Neural cell (in vitro differentiated cells): ENCODE measurements around the gene NFIA. TPM values are rescaled to one million over a fixed set of nuclear protein-coding genes. Genes with fewer than 3 reads are reported as not detected.

Experiments
- H2AFZ ChIP-seq: fragments of 200-600, 300-800 bp; sonication (generic), shearing (Covaris generic); 2 replicates; pipeline ENCODE4 v1.6.0; 2014; ENCODE audit warnings: low read depth, mild to moderate bottlenecking, antibody characterized with exemption, low read length, moderate library complexity
- H3F3A ChIP-seq: fragments of 200-600 bp; shearing (Covaris generic); 2 replicates; pipeline ENCODE4 v1.6.1; 2016; ENCODE audit warnings: mild to moderate bottlenecking, moderate library complexity, mixed read lengths, antibody characterized with exemption, low read length; ENCODE audit not compliant: insufficient read depth, poor library complexity, severe bottlenecking
- H3K27ac ChIP-seq: fragments of 200-600, 300-800 bp; sonication (generic), shearing (Covaris generic); 2 replicates; pipeline ENCODE4 v1.5.1; 2014; ENCODE audit warnings: mild to moderate bottlenecking, low read length, moderate library complexity
- H3K27me3 ChIP-seq: fragments of 300-800, 200-600 bp; sonication (generic), shearing (Covaris generic); 2 replicates; pipeline ENCODE4 v1.6.0; 2014; ENCODE audit warnings: mild to moderate bottlenecking, low read depth, low read length, moderate library complexity; ENCODE audit not compliant: insufficient read depth
- H3K36me3 ChIP-seq: fragments of 300-800, 200-600 bp; sonication (generic), shearing (Covaris generic); 2 replicates; pipeline ENCODE4 v1.5.1; 2014; ENCODE audit warnings: mild to moderate bottlenecking, antibody characterized with exemption, low read length, moderate library complexity; ENCODE audit not compliant: insufficient read depth
- H3K4me2 ChIP-seq: fragments of 300-800, 200-600 bp; sonication (generic), shearing (Covaris generic); 2 replicates; pipeline ENCODE4 v1.6.0; 2014; ENCODE audit warnings: mild to moderate bottlenecking, low read length
- H3K4me3 ChIP-seq: fragments of 300-800, 200-600 bp; sonication (generic), shearing (Covaris generic); 2 replicates; pipeline ENCODE4 v1.5.1; 2014; ENCODE audit warnings: mild to moderate bottlenecking, low read length, moderate library complexity
- H3K79me2 ChIP-seq: fragments of 200-600 bp; shearing (Covaris generic); replicated peaks from 2 replicates; pipeline ENCODE4 v1.6.0; 2014; ENCODE audit warnings: mild to moderate bottlenecking, low read length, moderate library complexity; ENCODE audit not compliant: insufficient read depth
- H3K9ac ChIP-seq: fragments of 300-800, 200-600 bp; sonication (generic), shearing (Covaris generic); 2 replicates; pipeline ENCODE4 v1.6.1; 2016; ENCODE audit warnings: mild to moderate bottlenecking, low read length, mixed read lengths
- H3K9me2 ChIP-seq: fragments of 200-600 bp; shearing (Covaris generic); 2 replicates; pipeline ENCODE4 v1.6.1; 2016; ENCODE audit warnings: mild to moderate bottlenecking, low read length, mixed read lengths; ENCODE audit not compliant: insufficient read depth
- H3K9me3 ChIP-seq: fragments of 200-600, 300-800 bp; sonication (generic), shearing (Covaris generic); 2 replicates; pipeline ENCODE4 v1.6.1; 2016; ENCODE audit warnings: mild to moderate bottlenecking, mixed run types, low read length, moderate library complexity, mixed read lengths
- H4K20me1 ChIP-seq: fragments of 200-600 bp; shearing (Covaris generic); 2 replicates; pipeline ENCODE4 v1.6.1; 2016; ENCODE audit warnings: mild to moderate bottlenecking, mixed run types; ENCODE audit not compliant: insufficient read depth
- EP300 ChIP-seq: fragments of 450-650 bp; conservative IDR thresholded peaks from 2 replicates; pipeline ENCODE4 v1.6.1; 2014; ENCODE audit warnings: antibody characterized with exemption, mild to moderate bottlenecking, moderate library complexity; ENCODE audit not compliant: poor library complexity, severe bottlenecking
- EZH2 ChIP-seq: fragments of 200-600, 300-800 bp; shearing (Covaris generic), sonication (generic); IDR thresholded peaks from 2 replicates; pipeline ENCODE4 v1.6.1; 2014; ENCODE audit warnings: antibody characterized with exemption, low read length, borderline replicate concordance, mild to moderate bottlenecking; ENCODE audit not compliant: insufficient read depth, poor library complexity, severe bottlenecking
- MXI1 ChIP-seq: fragments of 450-650 bp; conservative IDR thresholded peaks from 2 replicates; pipeline ENCODE4 v1.6.1; 2014; ENCODE audit warnings: antibody characterized with exemption, mild to moderate bottlenecking; ENCODE audit not compliant: poor library complexity, severe bottlenecking
- RAD21 ChIP-seq: fragments of 450-650 bp; conservative IDR thresholded peaks from 2 replicates; pipeline ENCODE4 v1.6.1; 2014; ENCODE audit warnings: antibody characterized with exemption, mild to moderate bottlenecking, moderate library complexity
- SMC3 ChIP-seq: fragments of 450-650 bp; conservative IDR thresholded peaks from 2 replicates; pipeline ENCODE4 v1.6.1; 2014; ENCODE audit warnings: antibody characterized with exemption, mild to moderate bottlenecking, moderate library complexity; ENCODE audit not compliant: poor library complexity
- TAF1 ChIP-seq: IDR thresholded peaks from 2 replicates; pipeline ENCODE4 v1.6.1; 2012; ENCODE audit warnings: low read depth
- polyA plus RNA-seq: library from polyadenylated mRNA; depleted of rRNA; stranded (reverse); fragments of >200 nt; gene quantifications from 2 replicates; pipeline ENCODE4 v1.2.3, GENCODE V29; 2014
- TF ChIP-seq, protein P1 (sequence below): IDR thresholded peaks from 2 replicates; pipeline ENCODE4 v1.6.1; 2012; ENCODE audit warnings: borderline replicate concordance
- TF ChIP-seq, protein P2 (sequence below): fragments of 450-650 bp; IDR thresholded peaks from 2 replicates; pipeline ENCODE4 v1.5.1; 2014; ENCODE audit warnings: antibody characterized with exemption, mild to moderate bottlenecking, moderate library complexity; ENCODE audit not compliant: poor library complexity, severe bottlenecking

NFIA gene
- polyA plus RNA-seq, 1 donor from 2014 or later = 0.47 TPM

DNA sequence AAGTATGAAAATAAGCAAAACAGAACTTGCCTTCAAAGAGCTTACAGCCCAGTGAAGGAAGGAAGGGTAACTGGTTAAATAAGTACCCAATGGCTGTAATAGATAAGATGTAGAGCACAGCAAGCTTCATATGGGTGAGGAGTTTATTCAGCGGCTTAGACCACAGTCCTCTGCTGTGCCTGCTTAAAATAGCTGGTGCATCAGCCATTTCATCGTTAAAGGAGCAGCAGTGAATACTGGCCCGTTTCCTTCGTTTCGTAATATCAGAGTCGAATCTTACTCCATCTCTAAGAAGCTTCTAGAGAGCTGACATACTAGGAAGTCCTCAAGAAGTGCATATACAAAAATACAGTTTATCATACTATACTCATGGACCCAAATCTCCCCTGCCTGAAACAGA is 286.5 kb downstream of the NFIA start:
- no peak overlapping the region for H3K9ac ChIP-seq
- H3K79me2 ChIP-seq = no peaks in the 10 kb centered on the region
- H3K4me3 ChIP-seq = no peak overlapping the region
- no peak for TF ChIP-seq MXI1
- TF ChIP-seq RAD21 = no peak
- no peak for TF ChIP-seq EP300
- TF ChIP-seq TAF1 = no peak
- TF ChIP-seq EZH2 = no peak
- H3K4me2 ChIP-seq = no peak overlapping the region
- no peaks in the 10 kb centered on the region for H3K9me3 ChIP-seq
- no peaks in the 10 kb centered on the region for H3K36me3 ChIP-seq
- H3K9me2 ChIP-seq = no peaks in the 10 kb centered on the region
- no peaks in the 10 kb centered on the region for H3F3A ChIP-seq
- no peaks in the 10 kb centered on the region for H3K27me3 ChIP-seq
- no peak overlapping the region for H3K27ac ChIP-seq
- H2AFZ ChIP-seq = no peak overlapping the region
- no peaks in the 10 kb centered on the region for H4K20me1 ChIP-seq

DNA sequence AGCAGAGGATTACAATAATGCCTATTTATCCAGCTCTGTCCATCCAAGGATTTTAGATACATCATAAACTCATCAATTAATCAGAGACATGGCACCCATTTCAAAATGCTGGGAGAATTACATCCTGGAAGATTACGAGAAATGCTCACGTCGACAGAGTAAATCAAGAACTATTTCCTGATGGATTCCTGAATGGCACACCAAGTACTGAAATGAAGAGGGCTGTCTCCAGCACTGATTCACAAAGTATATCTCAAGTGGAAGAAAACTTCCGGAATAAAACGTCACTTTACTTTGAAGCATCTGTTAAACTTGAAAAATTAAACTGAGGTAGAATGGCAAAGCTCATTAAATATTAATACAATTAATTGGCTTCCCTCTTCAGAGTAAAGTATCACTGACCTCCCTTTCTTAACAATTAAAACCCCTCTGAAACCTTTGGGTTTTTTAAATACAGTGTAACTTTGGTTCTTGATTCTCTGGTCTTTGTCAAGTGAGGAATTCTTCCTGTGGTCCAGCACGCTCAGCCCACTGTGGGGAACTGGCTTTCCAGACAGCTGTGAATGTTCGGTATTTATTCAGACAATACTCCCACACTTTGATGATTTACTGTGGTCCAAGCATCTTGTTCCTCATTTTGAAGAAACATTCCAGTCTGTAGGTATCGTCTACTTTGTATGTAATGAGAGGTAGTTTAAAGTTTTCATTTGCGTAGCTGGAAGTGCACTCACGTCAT is 288.0 kb downstream of the NFIA start:
- Histone ChIP-seq H3K27ac (no peak overlapping the region), H3K4me2 (no peak overlapping the region), H3K79me2 (no peaks in the 10 kb centered on the region), H3K27me3 (no peaks in the 10 kb centered on the region), H3K4me3 (no peak overlapping the region), H3K9ac (no peak overlapping the region), H2AFZ (no peak overlapping the region), H4K20me1 (no peaks in the 10 kb centered on the region), H3K36me3 (no peaks in the 10 kb centered on the region), H3K9me2 (no peaks in the 10 kb centered on the region), H3F3A (no peaks in the 10 kb centered on the region), H3K9me3 (no peaks in the 10 kb centered on the region)
- TF ChIP-seq EZH2 = no peak

DNA sequence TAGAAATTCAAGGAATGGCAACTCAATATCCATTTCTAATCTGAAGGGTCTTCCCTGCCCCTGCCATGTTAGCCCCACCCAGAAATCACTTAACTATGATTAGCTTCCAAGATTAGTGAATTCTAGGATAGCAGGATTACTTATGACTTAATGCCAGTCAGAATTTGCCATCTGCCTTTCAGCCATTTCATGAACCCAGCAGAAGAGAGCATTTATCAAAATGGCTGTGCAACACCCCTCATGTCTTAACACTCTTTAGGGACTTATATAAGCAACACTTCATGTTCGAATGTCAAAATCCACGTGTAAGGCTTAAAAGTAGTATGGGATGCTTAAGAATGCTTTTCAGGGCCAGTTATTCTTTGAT is 288.5 kb downstream of the NFIA start:
- H3K27me3 ChIP-seq = no peaks in the 10 kb centered on the region
- H3F3A ChIP-seq = no peaks in the 10 kb centered on the region
- H3K4me2 ChIP-seq = no peak overlapping the region
- TF ChIP-seq EP300 = no peak
- H4K20me1 ChIP-seq = no peaks in the 10 kb centered on the region
- H2AFZ ChIP-seq = no peak overlapping the region
- no peaks in the 10 kb centered on the region for H3K36me3 ChIP-seq
- no peak overlapping the region for H3K27ac ChIP-seq
- H3K9me3 ChIP-seq = no peaks in the 10 kb centered on the region
- no peak overlapping the region for H3K9ac ChIP-seq
- no peaks in the 10 kb centered on the region for H3K9me2 ChIP-seq
- H3K4me3 ChIP-seq = no peak overlapping the region
- no peaks in the 10 kb centered on the region for H3K79me2 ChIP-seq

DNA sequence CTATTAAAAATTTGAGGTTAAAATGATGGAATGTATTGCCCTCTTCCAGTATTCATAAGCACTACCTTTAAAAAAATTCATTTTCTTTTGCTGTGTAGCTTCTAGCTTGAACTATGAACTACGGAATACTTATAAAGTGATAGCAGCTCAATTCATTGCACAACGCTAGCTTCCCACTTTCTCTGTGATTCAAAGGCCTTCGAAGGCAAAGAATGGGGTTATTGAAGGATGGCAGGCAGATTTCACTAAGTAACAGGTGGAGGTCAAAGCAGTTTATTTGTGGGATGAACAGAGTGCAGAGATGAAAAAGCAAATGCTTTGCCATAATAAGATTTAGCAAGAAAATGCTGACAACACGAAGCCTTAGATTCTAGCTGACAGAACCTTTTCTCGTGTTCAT is 290.6 kb downstream of the NFIA start:
- H4K20me1 ChIP-seq = no peaks in the 10 kb centered on the region
- H3K4me2 ChIP-seq = no peak overlapping the region
- H3K79me2 ChIP-seq = no peaks in the 10 kb centered on the region
- H2AFZ ChIP-seq = no peak overlapping the region
- H3K27me3 ChIP-seq = no peaks in the 10 kb centered on the region
- H3K4me3 ChIP-seq = no peak overlapping the region
- H3K9me3 ChIP-seq = no peaks in the 10 kb centered on the region
- H3K9me2 ChIP-seq = no peaks in the 10 kb centered on the region
- H3K36me3 ChIP-seq = no peaks in the 10 kb centered on the region
- H3F3A ChIP-seq = no peaks in the 10 kb centered on the region
- no peak overlapping the region for H3K9ac ChIP-seq
- H3K27ac ChIP-seq = no peak overlapping the region
- TF ChIP-seq MXI1 (no peak), TAF1 (no peak), SMC3 (no peak), RAD21 (no peak), EZH2 (no peak)
- TF ChIP-seq, protein P1, sequence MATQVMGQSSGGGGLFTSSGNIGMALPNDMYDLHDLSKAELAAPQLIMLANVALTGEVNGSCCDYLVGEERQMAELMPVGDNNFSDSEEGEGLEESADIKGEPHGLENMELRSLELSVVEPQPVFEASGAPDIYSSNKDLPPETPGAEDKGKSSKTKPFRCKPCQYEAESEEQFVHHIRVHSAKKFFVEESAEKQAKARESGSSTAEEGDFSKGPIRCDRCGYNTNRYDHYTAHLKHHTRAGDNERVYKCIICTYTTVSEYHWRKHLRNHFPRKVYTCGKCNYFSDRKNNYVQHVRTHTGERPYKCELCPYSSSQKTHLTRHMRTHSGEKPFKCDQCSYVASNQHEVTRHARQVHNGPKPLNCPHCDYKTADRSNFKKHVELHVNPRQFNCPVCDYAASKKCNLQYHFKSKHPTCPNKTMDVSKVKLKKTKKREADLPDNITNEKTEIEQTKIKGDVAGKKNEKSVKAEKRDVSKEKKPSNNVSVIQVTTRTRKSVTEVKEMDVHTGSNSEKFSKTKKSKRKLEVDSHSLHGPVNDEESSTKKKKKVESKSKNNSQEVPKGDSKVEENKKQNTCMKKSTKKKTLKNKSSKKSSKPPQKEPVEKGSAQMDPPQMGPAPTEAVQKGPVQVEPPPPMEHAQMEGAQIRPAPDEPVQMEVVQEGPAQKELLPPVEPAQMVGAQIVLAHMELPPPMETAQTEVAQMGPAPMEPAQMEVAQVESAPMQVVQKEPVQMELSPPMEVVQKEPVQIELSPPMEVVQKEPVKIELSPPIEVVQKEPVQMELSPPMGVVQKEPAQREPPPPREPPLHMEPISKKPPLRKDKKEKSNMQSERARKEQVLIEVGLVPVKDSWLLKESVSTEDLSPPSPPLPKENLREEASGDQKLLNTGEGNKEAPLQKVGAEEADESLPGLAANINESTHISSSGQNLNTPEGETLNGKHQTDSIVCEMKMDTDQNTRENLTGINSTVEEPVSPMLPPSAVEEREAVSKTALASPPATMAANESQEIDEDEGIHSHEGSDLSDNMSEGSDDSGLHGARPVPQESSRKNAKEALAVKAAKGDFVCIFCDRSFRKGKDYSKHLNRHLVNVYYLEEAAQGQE = no peak
- TF ChIP-seq, protein P2, sequence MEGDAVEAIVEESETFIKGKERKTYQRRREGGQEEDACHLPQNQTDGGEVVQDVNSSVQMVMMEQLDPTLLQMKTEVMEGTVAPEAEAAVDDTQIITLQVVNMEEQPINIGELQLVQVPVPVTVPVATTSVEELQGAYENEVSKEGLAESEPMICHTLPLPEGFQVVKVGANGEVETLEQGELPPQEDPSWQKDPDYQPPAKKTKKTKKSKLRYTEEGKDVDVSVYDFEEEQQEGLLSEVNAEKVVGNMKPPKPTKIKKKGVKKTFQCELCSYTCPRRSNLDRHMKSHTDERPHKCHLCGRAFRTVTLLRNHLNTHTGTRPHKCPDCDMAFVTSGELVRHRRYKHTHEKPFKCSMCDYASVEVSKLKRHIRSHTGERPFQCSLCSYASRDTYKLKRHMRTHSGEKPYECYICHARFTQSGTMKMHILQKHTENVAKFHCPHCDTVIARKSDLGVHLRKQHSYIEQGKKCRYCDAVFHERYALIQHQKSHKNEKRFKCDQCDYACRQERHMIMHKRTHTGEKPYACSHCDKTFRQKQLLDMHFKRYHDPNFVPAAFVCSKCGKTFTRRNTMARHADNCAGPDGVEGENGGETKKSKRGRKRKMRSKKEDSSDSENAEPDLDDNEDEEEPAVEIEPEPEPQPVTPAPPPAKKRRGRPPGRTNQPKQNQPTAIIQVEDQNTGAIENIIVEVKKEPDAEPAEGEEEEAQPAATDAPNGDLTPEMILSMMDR = no peak
